Uterus (tissue), 2 donors: ENCODE data around the gene MBP.

Experiments used
- POLR2A ChIP-seq, 2 donors: fragments of 450-650 bp; IDR thresholded peaks; one replicate each; pipeline ENCODE4 v1.6.1; 2016; ENCODE audit warnings: antibody characterized with exemption in 2 of 2, mild to moderate bottlenecking in 1 of 2, moderate library complexity in 1 of 2
- TF ChIP-seq, protein P1 (sequence below), 4 experiments: fragments of 200-600 bp in 2 of 4; fragments of 450-650 bp in 2 of 4; sonication (generic) in 2 of 4; IDR thresholded peaks; one replicate each; pipeline ENCODE4 v1.5.1; 2016 to 2019; ENCODE audit warnings: antibody characterized with exemption in 4 of 4, mild to moderate bottlenecking in 2 of 4, moderate library complexity in 1 of 4

DNA sequence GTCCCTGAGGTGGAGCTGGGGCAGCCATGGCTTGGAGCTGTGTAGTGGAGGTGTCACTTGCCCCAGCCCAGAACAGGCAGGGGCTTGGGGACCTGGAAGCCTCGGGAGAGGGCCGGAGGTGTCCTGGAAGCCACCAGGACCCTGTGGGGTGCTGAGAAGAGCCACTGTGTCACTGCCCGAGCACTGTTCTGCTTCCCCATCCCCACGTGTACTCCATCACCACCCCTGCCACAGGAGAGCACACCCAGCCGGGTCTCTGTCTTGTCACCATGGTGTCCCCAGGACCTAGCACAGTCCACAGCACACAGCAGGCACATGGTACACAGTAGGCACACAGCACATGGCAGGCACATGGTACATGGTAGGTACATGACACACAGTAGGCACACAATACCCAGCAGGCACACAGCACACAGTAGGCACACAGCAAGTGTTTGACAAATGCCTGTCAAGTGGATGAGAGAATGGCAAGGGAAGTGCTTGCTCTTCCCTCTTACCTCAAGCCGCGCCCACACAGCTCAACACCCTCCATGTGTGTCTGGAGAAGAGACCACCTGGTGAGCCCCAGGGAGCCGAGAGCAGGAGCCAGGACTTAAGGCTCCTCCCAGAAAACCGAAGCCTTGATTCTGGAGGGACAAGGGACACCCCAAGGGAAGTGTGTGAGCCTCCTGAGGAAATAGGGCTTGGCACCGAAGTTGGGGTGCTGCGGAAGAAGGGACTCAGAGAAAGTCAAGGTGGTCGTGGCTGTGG is 13.3 kb downstream of the MBP start:
- TF ChIP-seq, protein P1, sequence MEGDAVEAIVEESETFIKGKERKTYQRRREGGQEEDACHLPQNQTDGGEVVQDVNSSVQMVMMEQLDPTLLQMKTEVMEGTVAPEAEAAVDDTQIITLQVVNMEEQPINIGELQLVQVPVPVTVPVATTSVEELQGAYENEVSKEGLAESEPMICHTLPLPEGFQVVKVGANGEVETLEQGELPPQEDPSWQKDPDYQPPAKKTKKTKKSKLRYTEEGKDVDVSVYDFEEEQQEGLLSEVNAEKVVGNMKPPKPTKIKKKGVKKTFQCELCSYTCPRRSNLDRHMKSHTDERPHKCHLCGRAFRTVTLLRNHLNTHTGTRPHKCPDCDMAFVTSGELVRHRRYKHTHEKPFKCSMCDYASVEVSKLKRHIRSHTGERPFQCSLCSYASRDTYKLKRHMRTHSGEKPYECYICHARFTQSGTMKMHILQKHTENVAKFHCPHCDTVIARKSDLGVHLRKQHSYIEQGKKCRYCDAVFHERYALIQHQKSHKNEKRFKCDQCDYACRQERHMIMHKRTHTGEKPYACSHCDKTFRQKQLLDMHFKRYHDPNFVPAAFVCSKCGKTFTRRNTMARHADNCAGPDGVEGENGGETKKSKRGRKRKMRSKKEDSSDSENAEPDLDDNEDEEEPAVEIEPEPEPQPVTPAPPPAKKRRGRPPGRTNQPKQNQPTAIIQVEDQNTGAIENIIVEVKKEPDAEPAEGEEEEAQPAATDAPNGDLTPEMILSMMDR (IDR thresholded peaks at IDR 0.05), result no peak
- TF ChIP-seq POLR2A (IDR thresholded peaks at IDR 0.05), result no peak
